ENCODE measurements around the gene PARG. TPM values are rescaled to one million over a fixed set of nuclear protein-coding genes. Genes with fewer than 3 reads are reported as not detected.

Gene PARG
- total RNA-seq, 1 donor from 2014 or later, result 50.3 TPM

DNA sequence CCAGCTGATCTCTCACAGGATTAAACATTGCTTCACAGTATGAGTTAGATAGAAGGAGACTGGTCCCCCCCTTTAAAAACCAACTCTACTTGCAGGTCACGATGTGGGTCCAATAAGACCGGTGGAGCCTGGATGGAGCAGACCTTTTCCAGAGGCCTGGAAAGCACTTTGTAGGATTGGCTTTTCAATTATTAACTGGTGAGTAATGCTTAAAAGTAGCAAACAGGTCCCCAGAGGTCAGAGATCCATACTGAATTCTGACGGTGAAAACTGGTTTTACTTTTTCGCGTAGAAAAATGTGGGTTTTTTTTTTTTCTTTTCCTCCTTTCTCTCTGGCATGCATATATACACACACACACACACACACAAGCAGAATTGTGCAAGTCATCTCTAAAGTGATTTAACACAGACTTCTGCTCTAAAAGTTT lies 104.8 kb downstream of the PARG start:
- DNase-seq (ENCODE audit: low read depth), result no peak
- TF ChIP-seq, protein P1, sequence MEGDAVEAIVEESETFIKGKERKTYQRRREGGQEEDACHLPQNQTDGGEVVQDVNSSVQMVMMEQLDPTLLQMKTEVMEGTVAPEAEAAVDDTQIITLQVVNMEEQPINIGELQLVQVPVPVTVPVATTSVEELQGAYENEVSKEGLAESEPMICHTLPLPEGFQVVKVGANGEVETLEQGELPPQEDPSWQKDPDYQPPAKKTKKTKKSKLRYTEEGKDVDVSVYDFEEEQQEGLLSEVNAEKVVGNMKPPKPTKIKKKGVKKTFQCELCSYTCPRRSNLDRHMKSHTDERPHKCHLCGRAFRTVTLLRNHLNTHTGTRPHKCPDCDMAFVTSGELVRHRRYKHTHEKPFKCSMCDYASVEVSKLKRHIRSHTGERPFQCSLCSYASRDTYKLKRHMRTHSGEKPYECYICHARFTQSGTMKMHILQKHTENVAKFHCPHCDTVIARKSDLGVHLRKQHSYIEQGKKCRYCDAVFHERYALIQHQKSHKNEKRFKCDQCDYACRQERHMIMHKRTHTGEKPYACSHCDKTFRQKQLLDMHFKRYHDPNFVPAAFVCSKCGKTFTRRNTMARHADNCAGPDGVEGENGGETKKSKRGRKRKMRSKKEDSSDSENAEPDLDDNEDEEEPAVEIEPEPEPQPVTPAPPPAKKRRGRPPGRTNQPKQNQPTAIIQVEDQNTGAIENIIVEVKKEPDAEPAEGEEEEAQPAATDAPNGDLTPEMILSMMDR (IDR thresholded peaks at IDR 0.05; ENCODE audit: insufficient read depth, low read length, severe bottlenecking), result no peak
- peaks cover 5% of the 10 kb centered on the region for H3K36me3 ChIP-seq (ENCODE audit: control insufficient read depth, insufficient read depth, low read length)
- H3K4me3 ChIP-seq (ENCODE audit: low read depth, low read length), result no peak overlapping the region
- FAIRE-seq, result no peak
- no peaks in the 10 kb centered on the region for H3K27me3 ChIP-seq (ENCODE audit: control insufficient read depth, insufficient read depth, low read length)

DNA sequence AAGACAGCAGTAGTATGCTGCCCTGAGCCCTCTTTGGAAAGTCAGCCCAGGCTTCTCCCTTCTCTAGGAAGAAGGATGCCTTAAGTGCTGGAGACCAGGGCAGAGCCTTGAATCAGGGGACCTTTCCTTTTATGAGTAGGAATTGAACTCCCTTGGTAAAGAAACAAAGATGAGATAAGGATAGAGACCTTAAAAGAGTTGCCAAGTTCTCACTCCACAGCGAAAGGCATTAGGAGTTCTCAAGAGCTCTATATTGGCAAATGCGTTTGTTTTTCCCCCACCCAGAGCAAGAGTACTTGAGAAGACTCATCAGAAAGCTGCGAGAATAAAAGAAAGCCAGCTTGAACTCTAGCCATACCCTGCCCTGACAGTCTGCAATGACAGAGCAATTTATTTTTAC lies 106.9 kb downstream of the PARG start:
- no peak for FAIRE-seq
- H3K36me3 ChIP-seq (ENCODE audit: control insufficient read depth, insufficient read depth, low read length), result peaks cover 4% of the 10 kb centered on the region
- H3K27me3 ChIP-seq (ENCODE audit: control insufficient read depth, insufficient read depth, low read length), result no peaks in the 10 kb centered on the region
- no peak for DNase-seq (ENCODE audit: low read depth)
- TF ChIP-seq, protein P1 (IDR thresholded peaks at IDR 0.05; ENCODE audit: insufficient read depth, low read length, severe bottlenecking), result no peak
- no peak overlapping the region for H3K4me3 ChIP-seq (ENCODE audit: low read depth, low read length)

GRCh38 chr10:49834201-49834600 lies 107.6 kb downstream of the PARG start:
- DNase-seq (ENCODE audit: low read depth) (no peak), FAIRE-seq (no peak)
- Histone ChIP-seq H3K4me3 (ENCODE audit: low read depth, low read length) (no peak overlapping the region), H3K27me3 (ENCODE audit: control insufficient read depth, insufficient read depth, low read length) (no peaks in the 10 kb centered on the region), H3K36me3 (ENCODE audit: control insufficient read depth, insufficient read depth, low read length) (peaks cover 4% of the 10 kb centered on the region)
- TF ChIP-seq, protein P1 (IDR thresholded peaks at IDR 0.05; ENCODE audit: insufficient read depth, low read length, severe bottlenecking), result no peak

DNA sequence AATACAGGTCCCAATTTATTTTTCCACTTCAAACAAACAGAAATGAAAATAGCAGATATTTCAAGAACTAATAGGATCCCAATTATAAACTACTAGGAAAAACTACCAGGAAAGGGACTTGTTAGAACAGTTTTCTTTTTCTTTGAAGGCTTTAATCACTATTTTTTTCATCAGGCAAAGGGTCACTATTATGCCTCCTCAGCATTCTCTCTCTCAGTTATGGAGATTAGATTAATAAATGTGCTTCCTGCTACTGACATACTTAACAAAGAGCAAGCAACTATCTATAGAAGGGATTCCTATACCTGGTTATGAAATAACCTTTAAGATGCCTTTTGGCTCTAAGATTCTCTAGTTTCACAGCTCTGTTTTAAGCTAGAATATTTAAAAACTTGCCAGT lies 108.7 kb downstream of the PARG start:
- DNase-seq (ENCODE audit: low read depth), result no peak
- Histone ChIP-seq H3K27me3 (ENCODE audit: control insufficient read depth, insufficient read depth, low read length) (no peaks in the 10 kb centered on the region), H3K4me3 (ENCODE audit: low read depth, low read length) (no peak overlapping the region), H3K36me3 (ENCODE audit: control insufficient read depth, insufficient read depth, low read length) (peaks cover 3% of the 10 kb centered on the region)
- TF ChIP-seq, protein P1 (IDR thresholded peaks at IDR 0.05; ENCODE audit: insufficient read depth, low read length, severe bottlenecking), result no peak
- FAIRE-seq, result no peak

GRCh38 chr10:49831352-49832035 lies 110.3 kb downstream of the PARG start:
- FAIRE-seq, result no peak
- DNase-seq (ENCODE audit: low read depth), result peak; percentile 23
- TF ChIP-seq, protein P1 (IDR thresholded peaks at IDR 0.05; ENCODE audit: insufficient read depth, low read length, severe bottlenecking), result no peak
- Histone ChIP-seq H3K36me3 (ENCODE audit: control insufficient read depth, insufficient read depth, low read length) (peaks cover 3% of the 10 kb centered on the region), H3K4me3 (ENCODE audit: low read depth, low read length) (no peak overlapping the region), H3K27me3 (ENCODE audit: control insufficient read depth, insufficient read depth, low read length) (no peaks in the 10 kb centered on the region)

DNA sequence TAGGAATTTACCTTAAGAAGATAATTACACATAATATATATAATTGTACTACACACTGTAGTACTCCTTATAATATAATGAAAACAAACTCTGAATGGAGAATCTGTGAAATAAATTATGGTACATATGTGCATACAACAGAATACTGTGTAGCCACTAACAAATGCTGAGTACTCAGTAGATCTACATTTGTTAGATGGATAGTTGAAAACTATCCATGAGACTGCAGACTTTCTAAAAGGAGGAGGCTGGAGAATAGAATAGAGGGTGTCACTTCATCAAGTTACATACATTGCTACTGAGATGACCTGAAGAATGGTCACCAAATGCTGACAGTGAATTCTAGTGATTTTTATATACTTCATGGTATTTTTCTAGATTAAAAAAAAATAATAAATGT lies 111.0 kb downstream of the PARG start:
- Histone ChIP-seq H3K27me3 (ENCODE audit: control insufficient read depth, insufficient read depth, low read length) (no peaks in the 10 kb centered on the region), H3K36me3 (ENCODE audit: control insufficient read depth, insufficient read depth, low read length) (peaks cover 3% of the 10 kb centered on the region), H3K4me3 (ENCODE audit: low read depth, low read length) (no peak overlapping the region)
- no peak for DNase-seq (ENCODE audit: low read depth)
- no peak for FAIRE-seq
- TF ChIP-seq, protein P1 (IDR thresholded peaks at IDR 0.05; ENCODE audit: insufficient read depth, low read length, severe bottlenecking), result no peak

Measured in bronchial epithelial cell (primary cell).